Loucy (cell line): Measurements from ENCODE around the gene FBLN2.

Experiments
- H2AFZ ChIP-seq: fragments of 200-600 bp; sonication (generic); 2 replicates; pipeline ENCODE4 v1.6.0; 2016; ENCODE audit warnings: antibody characterized with exemption, mild to moderate bottlenecking, low read length, moderate library complexity
- H3F3A ChIP-seq: fragments of 200-600 bp; 2 replicates; pipeline ENCODE4 v1.6.0; 2016; ENCODE audit warnings: antibody characterized with exemption, low read depth, mild to moderate bottlenecking
- H3K27me3 ChIP-seq: fragments of 200-600 bp; sonication (generic); 2 replicates; pipeline ENCODE4 v1.6.1; 2014; ENCODE audit warnings: low read length, mild to moderate bottlenecking; ENCODE audit not compliant: insufficient read depth, poor library complexity, severe bottlenecking
- H3K36me3 ChIP-seq: fragments of 200-600 bp; sonication (generic); 2 replicates; pipeline ENCODE4 v1.6.1; 2016; ENCODE audit warnings: low read length; ENCODE audit not compliant: insufficient read depth
- H3K4me1 ChIP-seq: fragments of 200-600 bp; sonication (generic); 2 replicates; pipeline ENCODE4 v1.5.1; 2014; ENCODE audit warnings: low read length, mild to moderate bottlenecking; ENCODE audit not compliant: insufficient read depth, poor library complexity, severe bottlenecking
- H3K4me2 ChIP-seq: fragments of 200-600 bp; sonication (generic); 2 replicates; pipeline ENCODE4 v1.6.0; 2014; ENCODE audit warnings: antibody characterized with exemption, low read length, low read depth, mild to moderate bottlenecking; ENCODE audit not compliant: poor library complexity, severe bottlenecking
- H3K4me3 ChIP-seq: fragments of 200-600 bp; sonication (generic); 2 replicates; pipeline ENCODE4 v1.5.1; 2014; ENCODE audit warnings: low read length, mild to moderate bottlenecking, mixed read lengths; ENCODE audit not compliant: poor library complexity, severe bottlenecking
- H3K79me2 ChIP-seq: fragments of 200-600 bp; sonication (generic); 2 replicates; pipeline ENCODE4 v1.6.1; 2014; ENCODE audit warnings: low read length; ENCODE audit not compliant: insufficient read depth
- H3K9ac ChIP-seq: fragments of 200-600 bp; sonication (generic); 2 replicates; pipeline ENCODE4 v1.6.0; 2014; ENCODE audit warnings: mild to moderate bottlenecking, low read depth, low read length, moderate library complexity; ENCODE audit not compliant: poor library complexity, severe bottlenecking
- H3K9me2 ChIP-seq: fragments of 200-600 bp; sonication (generic); replicated peaks from 2 replicates; pipeline ENCODE4 v1.6.1; 2016; ENCODE audit warnings: low read depth, low read length, mixed read lengths
- H3K9me3 ChIP-seq: fragments of 200-600 bp; sonication (generic); 2 replicates; pipeline ENCODE4 v1.6.1; 2014; ENCODE audit warnings: mild to moderate bottlenecking, antibody characterized with exemption, low read length, low read depth; ENCODE audit not compliant: insufficient read depth
- H4K20me1 ChIP-seq: fragments of 200-600 bp; sonication (generic); 2 replicates; pipeline ENCODE4 v1.6.0; 2014; ENCODE audit warnings: antibody characterized with exemption, low read length, mild to moderate bottlenecking; ENCODE audit not compliant: insufficient read depth, poor library complexity, severe bottlenecking
- EZH2phosphoT487 ChIP-seq: fragments of 200-600 bp; IDR thresholded peaks from 2 replicates; pipeline ENCODE4 v1.6.1; 2018; ENCODE audit warnings: antibody characterized with exemption, mild to moderate bottlenecking, moderate library complexity, borderline replicate concordance
- TF ChIP-seq, protein P1 (sequence below): fragments of 200-600 bp; sonication (generic); conservative IDR thresholded peaks from 2 replicates; pipeline ENCODE4 v1.5.1; 2014; ENCODE audit warnings: mild to moderate bottlenecking, antibody characterized with exemption, low read length

Gene FBLN2

DNA sequence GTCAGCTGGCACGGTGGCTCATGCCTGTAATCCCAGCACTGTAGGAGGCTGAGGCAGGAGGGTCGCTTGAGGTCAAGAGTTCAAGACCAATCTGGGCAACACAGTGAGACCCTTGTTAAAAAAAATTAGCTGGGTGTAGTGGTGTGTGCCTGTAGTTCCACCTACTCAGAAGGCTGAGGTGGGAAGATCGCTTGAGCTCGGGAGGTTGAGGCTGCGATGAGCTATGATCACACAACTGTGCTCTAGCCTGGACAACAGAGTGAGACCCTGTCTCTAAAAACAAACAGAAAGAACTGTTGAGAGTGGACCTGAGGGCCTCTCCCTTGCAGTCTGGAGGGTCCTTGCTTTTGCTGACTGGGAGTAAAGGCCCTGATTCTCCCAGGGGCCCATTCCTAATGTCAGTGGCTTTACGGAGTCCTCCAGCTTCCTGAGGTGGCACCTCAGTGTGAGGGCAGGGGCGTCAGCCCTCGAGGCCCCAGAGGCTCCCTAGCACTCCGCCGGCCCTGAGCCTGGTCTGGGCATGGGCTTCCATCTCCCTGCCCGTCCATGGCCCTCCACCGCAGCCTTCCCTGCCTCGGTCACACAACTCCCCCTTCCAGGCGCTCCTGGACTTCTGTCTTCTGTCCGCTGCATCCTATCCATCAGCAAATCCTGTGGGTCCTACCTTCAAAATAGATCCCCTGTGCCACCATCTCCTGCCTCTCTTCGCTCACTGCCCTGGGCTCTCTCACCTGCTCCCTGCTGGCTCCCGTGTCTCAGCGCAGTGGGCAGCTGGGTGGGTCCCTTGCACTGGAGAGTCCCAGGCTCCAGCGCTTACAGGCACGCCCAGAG is 19.0 kb downstream of the FBLN2 start:
- Histone ChIP-seq H3K27me3 (no peaks in the 10 kb centered on the region), H3K36me3 (no peaks in the 10 kb centered on the region), H2AFZ (no peak overlapping the region), H3K4me2 (no peak overlapping the region), H3K4me3 (no peak overlapping the region), H4K20me1 (no peaks in the 10 kb centered on the region), H3K4me1 (peaks cover 6% of the 10 kb centered on the region), H3K9me3 (no peaks in the 10 kb centered on the region), H3K79me2 (no peaks in the 10 kb centered on the region), H3K9me2 (no peaks in the 10 kb centered on the region), H3K9ac (no peak overlapping the region), H3F3A (no peaks in the 10 kb centered on the region)
- TF ChIP-seq EZH2phosphoT487: no peak
- TF ChIP-seq, protein P1, sequence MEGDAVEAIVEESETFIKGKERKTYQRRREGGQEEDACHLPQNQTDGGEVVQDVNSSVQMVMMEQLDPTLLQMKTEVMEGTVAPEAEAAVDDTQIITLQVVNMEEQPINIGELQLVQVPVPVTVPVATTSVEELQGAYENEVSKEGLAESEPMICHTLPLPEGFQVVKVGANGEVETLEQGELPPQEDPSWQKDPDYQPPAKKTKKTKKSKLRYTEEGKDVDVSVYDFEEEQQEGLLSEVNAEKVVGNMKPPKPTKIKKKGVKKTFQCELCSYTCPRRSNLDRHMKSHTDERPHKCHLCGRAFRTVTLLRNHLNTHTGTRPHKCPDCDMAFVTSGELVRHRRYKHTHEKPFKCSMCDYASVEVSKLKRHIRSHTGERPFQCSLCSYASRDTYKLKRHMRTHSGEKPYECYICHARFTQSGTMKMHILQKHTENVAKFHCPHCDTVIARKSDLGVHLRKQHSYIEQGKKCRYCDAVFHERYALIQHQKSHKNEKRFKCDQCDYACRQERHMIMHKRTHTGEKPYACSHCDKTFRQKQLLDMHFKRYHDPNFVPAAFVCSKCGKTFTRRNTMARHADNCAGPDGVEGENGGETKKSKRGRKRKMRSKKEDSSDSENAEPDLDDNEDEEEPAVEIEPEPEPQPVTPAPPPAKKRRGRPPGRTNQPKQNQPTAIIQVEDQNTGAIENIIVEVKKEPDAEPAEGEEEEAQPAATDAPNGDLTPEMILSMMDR: no peak

DNA sequence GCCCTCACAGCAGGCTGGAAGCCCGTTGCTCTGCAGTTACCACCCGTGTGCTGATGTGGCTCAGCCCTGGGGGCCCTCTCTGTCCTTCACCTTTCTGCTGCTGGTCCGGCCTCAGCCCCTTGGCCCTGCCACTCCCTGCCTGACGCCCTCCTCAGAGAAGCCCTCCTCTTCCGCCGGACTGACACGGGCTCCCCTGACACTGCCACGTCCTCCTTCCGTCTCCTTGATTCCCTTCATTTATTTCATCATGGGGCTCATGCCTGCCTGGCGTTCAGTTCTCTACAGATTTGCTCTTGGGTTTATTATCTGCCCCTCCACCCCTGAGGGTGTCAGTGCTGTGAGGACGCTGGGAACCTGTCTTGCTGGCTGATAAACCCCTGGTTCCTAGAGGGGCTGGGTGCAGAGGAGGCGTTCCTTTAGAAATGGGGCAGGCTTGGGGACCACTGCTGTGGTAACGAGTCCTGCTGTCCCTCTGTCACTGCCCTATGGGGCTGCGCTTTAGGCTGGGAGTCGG is 19.6 kb downstream of the FBLN2 start:
- Histone ChIP-seq H3K9me3 (no peaks in the 10 kb centered on the region), H3F3A (no peaks in the 10 kb centered on the region), H3K36me3 (no peaks in the 10 kb centered on the region), H3K27me3 (no peaks in the 10 kb centered on the region), H4K20me1 (no peaks in the 10 kb centered on the region), H2AFZ (no peak overlapping the region), H3K4me1 (peaks cover 9% of the 10 kb centered on the region), H3K4me2 (no peak overlapping the region), H3K9me2 (no peaks in the 10 kb centered on the region), H3K79me2 (no peaks in the 10 kb centered on the region), H3K4me3 (no peak overlapping the region), H3K9ac (no peak overlapping the region)
- TF ChIP-seq, protein P1: no peak
- no peak for TF ChIP-seq EZH2phosphoT487

DNA sequence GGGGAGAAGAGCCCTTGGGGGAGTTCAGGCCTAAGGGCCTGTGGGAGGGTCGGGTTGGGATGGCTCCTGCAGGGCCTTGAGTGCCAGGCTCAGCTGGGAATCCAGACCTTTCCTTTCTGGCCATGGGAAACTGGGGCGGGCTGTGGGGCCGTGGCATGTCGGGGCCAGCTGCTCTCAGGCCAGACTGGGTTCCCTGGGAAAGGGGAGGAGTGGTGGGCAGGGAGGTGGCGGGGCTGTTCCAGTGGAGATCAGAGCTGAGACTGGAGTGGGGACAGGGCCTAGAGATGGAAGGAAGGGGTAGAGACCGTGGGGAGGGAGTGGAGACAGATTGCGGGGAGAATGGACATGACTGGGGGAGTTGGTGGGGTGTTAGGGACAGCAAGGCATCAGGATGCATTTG is 20.3 kb downstream of the FBLN2 start:
- no peak overlapping the region for H3K4me3 ChIP-seq
- TF ChIP-seq, protein P1: no peak
- no peak for TF ChIP-seq EZH2phosphoT487
- no peaks in the 10 kb centered on the region for H3K9me2 ChIP-seq
- no peak overlapping the region for H2AFZ ChIP-seq
- no peaks in the 10 kb centered on the region for H3K9me3 ChIP-seq
- no peaks in the 10 kb centered on the region for H4K20me1 ChIP-seq
- H3K4me2 ChIP-seq: no peak overlapping the region
- peaks cover 15% of the 10 kb centered on the region for H3K4me1 ChIP-seq
- no peak overlapping the region for H3K9ac ChIP-seq
- no peaks in the 10 kb centered on the region for H3K79me2 ChIP-seq
- no peaks in the 10 kb centered on the region for H3K27me3 ChIP-seq
- no peaks in the 10 kb centered on the region for H3F3A ChIP-seq
- H3K36me3 ChIP-seq: no peaks in the 10 kb centered on the region
